ENCODE results near the gene BLOC1S6.

Gene BLOC1S6

DNA sequence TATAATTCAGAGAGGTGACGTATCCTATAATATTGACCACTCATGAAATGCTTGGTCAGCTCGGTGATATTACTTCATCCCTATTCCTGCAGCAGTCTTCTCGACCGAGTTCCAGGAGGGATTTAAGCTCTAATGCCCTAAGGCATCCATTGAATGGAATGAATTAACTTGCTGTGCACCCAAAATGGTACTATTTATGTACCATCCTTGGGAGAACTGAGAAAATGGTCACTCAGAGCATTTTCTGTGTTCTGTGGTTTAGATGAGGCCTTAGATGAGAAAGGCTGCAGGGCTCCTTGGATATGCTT lies 638 bp downstream of the BLOC1S6 start:
- in situ Hi-C loops (cut with HindIII; ENCODE audit: low sequenced_read_pairs) = no loop called here
- TF ChIP-seq, protein P1, sequence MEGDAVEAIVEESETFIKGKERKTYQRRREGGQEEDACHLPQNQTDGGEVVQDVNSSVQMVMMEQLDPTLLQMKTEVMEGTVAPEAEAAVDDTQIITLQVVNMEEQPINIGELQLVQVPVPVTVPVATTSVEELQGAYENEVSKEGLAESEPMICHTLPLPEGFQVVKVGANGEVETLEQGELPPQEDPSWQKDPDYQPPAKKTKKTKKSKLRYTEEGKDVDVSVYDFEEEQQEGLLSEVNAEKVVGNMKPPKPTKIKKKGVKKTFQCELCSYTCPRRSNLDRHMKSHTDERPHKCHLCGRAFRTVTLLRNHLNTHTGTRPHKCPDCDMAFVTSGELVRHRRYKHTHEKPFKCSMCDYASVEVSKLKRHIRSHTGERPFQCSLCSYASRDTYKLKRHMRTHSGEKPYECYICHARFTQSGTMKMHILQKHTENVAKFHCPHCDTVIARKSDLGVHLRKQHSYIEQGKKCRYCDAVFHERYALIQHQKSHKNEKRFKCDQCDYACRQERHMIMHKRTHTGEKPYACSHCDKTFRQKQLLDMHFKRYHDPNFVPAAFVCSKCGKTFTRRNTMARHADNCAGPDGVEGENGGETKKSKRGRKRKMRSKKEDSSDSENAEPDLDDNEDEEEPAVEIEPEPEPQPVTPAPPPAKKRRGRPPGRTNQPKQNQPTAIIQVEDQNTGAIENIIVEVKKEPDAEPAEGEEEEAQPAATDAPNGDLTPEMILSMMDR (IDR thresholded peaks at IDR 0.05; ENCODE audit: low read depth, low read length) = no peak
- H3K4me3 ChIP-seq (ENCODE audit: low read depth, low read length) = peak overlapping the region; percentile 96
- no peak for DNase-seq (ENCODE audit: low read depth, low spot score)

DNA sequence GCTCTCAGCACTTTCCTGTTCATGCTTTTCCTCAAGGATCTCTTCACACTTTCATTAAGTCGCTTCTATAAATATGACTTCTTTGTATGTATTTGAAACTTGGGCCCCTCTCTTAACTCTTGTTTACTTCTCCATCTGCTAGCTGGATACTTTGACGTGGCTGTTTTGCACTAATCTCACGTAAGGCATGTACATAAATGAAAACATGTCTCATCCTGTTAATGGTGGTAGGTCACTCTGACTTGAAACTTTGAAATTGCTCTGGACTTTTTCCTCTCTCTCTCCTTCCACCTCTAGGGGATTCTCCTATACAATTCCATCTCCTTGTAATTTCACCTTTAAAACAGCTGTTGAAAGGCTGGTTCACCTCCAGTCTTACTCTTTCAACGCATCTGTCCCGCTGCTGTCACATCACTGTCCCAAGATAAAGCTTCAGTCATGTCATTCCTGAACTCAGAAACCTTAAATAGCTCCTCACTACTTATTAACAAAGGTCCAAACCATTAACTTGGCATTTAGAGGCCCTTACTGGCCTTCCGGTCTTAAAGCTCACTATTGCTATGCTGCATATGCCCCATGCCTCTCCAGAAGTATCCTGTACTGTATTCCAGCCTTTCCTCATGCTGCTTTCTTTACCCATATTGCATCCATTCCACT lies 1.2 kb downstream of the BLOC1S6 start:
- in situ Hi-C loops (cut with HindIII; ENCODE audit: low sequenced_read_pairs) = no loop called here
- peak overlapping the region; percentile 96 for H3K4me3 ChIP-seq (ENCODE audit: low read depth, low read length)
- TF ChIP-seq, protein P1 (IDR thresholded peaks at IDR 0.05; ENCODE audit: low read depth, low read length) = no peak
- peak; percentile 20 for DNase-seq (ENCODE audit: low read depth, low spot score)

DNA sequence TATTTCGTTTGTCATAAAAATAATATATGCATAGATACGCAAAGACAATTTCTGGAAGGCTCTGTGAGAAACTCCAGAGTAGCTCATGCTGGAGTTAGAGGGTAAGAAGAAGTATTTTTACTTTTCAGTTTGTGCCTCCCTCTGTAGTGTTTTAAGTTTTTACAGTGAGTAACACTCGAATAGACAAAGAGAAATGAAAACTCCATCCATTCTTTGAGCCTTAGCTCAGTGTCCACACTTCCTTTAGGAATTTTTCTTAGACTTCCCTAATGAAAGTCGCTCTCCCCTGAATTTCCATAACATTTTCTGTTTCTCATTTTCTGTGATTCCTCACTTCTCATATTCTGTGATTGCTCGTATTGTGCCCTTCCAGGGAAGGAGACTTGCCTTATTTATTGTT lies 2.1 kb downstream of the BLOC1S6 start:
- H3K4me3 ChIP-seq (ENCODE audit: low read depth, low read length) = no peak overlapping the region
- TF ChIP-seq, protein P1 (IDR thresholded peaks at IDR 0.05; ENCODE audit: low read depth, low read length) = no peak
- DNase-seq (ENCODE audit: low read depth, low spot score) = no peak
- in situ Hi-C loops (cut with HindIII; ENCODE audit: low sequenced_read_pairs) = no loop called here

DNA sequence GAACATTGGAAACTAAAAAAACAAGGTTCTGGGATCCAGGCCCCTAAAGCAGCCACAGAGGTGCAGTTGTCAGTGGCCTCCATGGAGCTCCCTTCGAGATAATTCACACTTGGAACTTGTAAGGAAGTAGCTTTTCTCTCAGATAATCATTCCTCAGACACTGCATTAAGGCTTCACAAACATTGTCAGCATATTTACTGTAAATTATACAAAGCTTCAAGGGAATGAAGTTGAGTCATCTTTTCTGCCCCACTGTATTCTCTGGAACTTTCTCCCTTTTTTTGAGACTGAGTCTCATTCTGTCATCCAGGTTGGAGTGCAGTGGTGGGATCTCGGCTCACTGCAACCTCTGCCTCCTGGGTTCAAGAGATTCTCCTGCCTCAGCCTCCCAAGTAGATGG lies 7.1 kb downstream of the BLOC1S6 start:
- H3K4me3 ChIP-seq (ENCODE audit: low read depth, low read length) = no peak overlapping the region
- TF ChIP-seq, protein P1 (IDR thresholded peaks at IDR 0.05; ENCODE audit: low read depth, low read length) = no peak
- in situ Hi-C loops (cut with HindIII; ENCODE audit: low sequenced_read_pairs) = no loop called here
- peak; percentile 9 for DNase-seq (ENCODE audit: low read depth, low spot score)

DNA sequence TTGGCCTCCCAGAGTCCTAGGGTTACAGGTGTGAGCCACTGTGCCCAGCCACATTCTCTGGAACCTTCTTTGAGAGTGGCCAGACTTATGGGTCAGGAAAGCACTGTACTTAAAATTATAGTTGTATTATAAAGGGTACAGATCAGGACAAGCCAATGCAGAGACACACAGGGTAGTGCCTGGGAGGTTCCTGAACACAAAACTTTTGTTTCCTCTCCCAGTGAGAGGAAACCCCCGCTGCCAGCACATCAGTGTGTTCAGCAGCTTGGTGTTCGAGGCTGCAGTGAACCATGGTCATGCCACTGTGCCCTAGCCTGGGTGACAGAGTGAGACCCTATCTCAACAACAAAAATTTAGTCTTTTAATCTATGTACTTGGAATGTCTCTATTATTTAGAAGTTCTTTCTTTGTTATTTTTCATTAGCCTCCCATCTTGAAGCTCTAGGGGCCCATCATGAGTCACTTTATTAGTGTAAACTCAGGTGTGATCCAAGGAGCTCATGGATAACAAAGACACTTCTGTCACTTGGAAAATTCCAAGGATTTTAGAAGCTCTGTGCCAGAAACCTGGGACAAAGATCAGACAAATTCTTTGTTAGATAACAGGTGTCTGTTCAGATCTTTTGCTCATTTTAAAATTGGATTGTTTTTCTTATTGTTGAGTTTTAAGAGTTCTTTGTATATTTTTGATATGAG lies 7.8 kb downstream of the BLOC1S6 start:
- TF ChIP-seq, protein P1 (IDR thresholded peaks at IDR 0.05; ENCODE audit: low read depth, low read length) = no peak
- H3K4me3 ChIP-seq (ENCODE audit: low read depth, low read length) = no peak overlapping the region
- in situ Hi-C loops (cut with HindIII; ENCODE audit: low sequenced_read_pairs) = no loop called here
- DNase-seq (ENCODE audit: low read depth, low spot score) = no peak

DNA sequence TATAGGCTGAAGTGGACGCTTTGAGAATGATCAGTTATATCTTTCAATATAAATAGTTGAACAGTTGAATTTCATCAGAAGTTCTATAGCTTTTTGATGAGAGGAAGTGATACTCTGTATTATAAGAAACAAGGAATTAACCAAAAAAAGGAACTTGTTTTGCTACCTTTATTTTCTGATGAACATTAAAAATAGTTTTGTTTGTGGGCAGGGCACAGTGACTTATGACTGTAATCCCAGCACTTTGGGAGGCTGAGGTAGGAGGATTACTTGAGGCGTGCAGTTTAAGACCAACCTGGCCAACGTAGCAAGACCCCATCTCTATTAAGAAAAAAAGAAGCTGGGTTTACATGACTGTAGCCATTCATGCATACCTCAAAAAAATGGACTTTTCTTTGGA lies 16.7 kb downstream of the BLOC1S6 start:
- in situ Hi-C loops (cut with HindIII; ENCODE audit: low sequenced_read_pairs) = no loop called here
- DNase-seq (ENCODE audit: low read depth, low spot score) = no peak
- no peak overlapping the region for H3K4me3 ChIP-seq (ENCODE audit: low read depth, low read length)
- TF ChIP-seq, protein P1 (IDR thresholded peaks at IDR 0.05; ENCODE audit: low read depth, low read length) = no peak
